Esophagus muscularis mucosa (tissue), 4 donors: ENCODE results near the gene SLCO3A1.

Experiments
- CTCF ChIP-seq, 3 experiments: fragments of 200-600 bp in 2 of 3; fragments of 450-650 bp in 1 of 3; sonication (generic) in 2 of 3; IDR thresholded peaks; one replicate each; pipeline ENCODE4 v1.5.1; 2017 to 2019; ENCODE audit warnings: antibody characterized with exemption in 3 of 3, mild to moderate bottlenecking in 2 of 3, moderate library complexity in 1 of 3
- EP300 ChIP-seq: sonication (generic); formaldehyde crosslinking; IDR thresholded peaks from one replicate; pipeline ENCODE4 v1.6.1; 2017; ENCODE audit warnings: antibody characterized with exemption
- POLR2A ChIP-seq: fragments of 450-650 bp; IDR thresholded peaks from one replicate; pipeline ENCODE4 v1.6.1; 2017; ENCODE audit warnings: antibody characterized with exemption, moderate library complexity, mild to moderate bottlenecking, low read depth
- POLR2AphosphoS5 ChIP-seq, 2 donors: sonication (generic); formaldehyde crosslinking; IDR thresholded peaks; one replicate each; pipeline ENCODE4 v1.6.1; 2017; ENCODE audit warnings: antibody characterized with exemption in 2 of 2

DNA sequence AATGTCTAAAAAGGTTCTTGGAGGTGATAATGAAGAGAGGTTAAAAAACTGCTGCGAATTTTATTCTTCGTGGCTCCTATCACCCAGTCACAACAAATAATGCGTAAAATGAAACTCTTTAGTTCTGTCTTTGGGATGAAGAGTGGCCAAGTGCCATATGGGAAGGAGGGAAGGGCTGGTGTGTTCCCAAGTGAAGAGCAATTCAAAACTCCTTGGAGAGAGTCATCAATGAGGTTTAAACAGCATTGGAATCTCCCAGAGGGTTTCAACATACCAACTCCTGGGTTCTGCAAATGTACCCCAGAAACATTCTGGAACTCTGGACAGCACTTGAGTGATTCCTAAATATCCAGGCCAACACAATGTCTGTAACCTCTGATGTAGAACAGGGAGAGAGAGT is 45.3 kb downstream of the SLCO3A1 start:
- TF ChIP-seq POLR2A (no peak), CTCF (IDR thresholded peaks at IDR 0.05) (no peak), POLR2AphosphoS5 (IDR thresholded peaks at IDR 0.05) (no peak), EP300 (no peak)
